Epithelial cell of esophagus (primary cell): ENCODE measurements around the gene DPH1.

Experiments used
- DNase-seq: peaks from one replicate; pipeline ENCODE4 v3.0.0; 2010; ENCODE audit warnings: low read depth
- H3K4me3 ChIP-seq: 2 replicates; pipeline ENCODE4 v1.5.1; 2011; ENCODE audit warnings: mild to moderate bottlenecking, low read length, control low read depth
- TF ChIP-seq, protein P1 (sequence below): IDR thresholded peaks from 2 replicates; pipeline ENCODE4 v1.5.1; 2011; ENCODE audit warnings: low read depth, mild to moderate bottlenecking, low read length, control low read depth, inconsistent platforms; ENCODE audit not compliant: insufficient read depth; ENCODE audit errors: missing control alignments

Gene DPH1

GRCh38 chr17:2059547-2060384 lies 29.8 kb downstream of the DPH1 start:
- TF ChIP-seq, protein P1, sequence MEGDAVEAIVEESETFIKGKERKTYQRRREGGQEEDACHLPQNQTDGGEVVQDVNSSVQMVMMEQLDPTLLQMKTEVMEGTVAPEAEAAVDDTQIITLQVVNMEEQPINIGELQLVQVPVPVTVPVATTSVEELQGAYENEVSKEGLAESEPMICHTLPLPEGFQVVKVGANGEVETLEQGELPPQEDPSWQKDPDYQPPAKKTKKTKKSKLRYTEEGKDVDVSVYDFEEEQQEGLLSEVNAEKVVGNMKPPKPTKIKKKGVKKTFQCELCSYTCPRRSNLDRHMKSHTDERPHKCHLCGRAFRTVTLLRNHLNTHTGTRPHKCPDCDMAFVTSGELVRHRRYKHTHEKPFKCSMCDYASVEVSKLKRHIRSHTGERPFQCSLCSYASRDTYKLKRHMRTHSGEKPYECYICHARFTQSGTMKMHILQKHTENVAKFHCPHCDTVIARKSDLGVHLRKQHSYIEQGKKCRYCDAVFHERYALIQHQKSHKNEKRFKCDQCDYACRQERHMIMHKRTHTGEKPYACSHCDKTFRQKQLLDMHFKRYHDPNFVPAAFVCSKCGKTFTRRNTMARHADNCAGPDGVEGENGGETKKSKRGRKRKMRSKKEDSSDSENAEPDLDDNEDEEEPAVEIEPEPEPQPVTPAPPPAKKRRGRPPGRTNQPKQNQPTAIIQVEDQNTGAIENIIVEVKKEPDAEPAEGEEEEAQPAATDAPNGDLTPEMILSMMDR, result no peak
- no peak overlapping the region for H3K4me3 ChIP-seq
- no peak for DNase-seq

- no peak for DNase-seq
- H3K4me3 ChIP-seq, result no peak overlapping the region
- TF ChIP-seq, protein P1, result no peak
Observed at GRCh38 chr17:2060385-2060658, 30.4 kb downstream of the DPH1 start.

GRCh38 chr17:2060681-2061440 lies 30.9 kb downstream of the DPH1 start:
- TF ChIP-seq, protein P1, result no peak
- DNase-seq, result no peak
- H3K4me3 ChIP-seq, result no peak overlapping the region

DNA sequence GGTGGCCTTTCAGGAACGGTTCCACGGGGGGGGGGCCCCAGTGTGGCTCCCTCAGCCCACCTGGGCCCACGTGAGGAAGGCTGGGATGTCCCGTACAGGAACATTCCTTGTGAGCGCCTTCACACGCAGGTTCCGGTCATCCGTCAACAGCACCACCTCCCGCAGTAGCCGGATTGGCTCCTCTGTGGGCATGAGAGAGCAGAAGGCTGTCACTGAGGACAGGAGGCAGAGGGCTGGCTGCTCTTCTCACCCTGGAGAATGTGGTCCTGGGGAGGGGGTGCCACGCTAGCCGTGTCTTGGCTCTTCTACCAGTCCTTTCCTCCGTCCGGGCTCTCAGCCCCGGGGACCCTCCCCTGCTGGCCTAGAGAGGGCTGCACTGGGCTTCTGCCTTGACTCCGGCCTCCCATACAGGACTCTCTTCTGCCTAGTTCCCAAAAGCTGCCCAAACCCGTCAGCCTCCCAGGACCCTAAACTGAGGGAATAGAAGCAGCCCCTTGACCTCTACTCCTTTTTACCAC lies 31.5 kb downstream of the DPH1 start:
- no peak for DNase-seq
- TF ChIP-seq, protein P1, result no peak
- H3K4me3 ChIP-seq, result no peak overlapping the region

GRCh38 chr17:2062571-2063183 lies 32.7 kb downstream of the DPH1 start:
- DNase-seq, result no peak
- TF ChIP-seq, protein P1, result no peak
- H3K4me3 ChIP-seq, result no peak overlapping the region

DNA sequence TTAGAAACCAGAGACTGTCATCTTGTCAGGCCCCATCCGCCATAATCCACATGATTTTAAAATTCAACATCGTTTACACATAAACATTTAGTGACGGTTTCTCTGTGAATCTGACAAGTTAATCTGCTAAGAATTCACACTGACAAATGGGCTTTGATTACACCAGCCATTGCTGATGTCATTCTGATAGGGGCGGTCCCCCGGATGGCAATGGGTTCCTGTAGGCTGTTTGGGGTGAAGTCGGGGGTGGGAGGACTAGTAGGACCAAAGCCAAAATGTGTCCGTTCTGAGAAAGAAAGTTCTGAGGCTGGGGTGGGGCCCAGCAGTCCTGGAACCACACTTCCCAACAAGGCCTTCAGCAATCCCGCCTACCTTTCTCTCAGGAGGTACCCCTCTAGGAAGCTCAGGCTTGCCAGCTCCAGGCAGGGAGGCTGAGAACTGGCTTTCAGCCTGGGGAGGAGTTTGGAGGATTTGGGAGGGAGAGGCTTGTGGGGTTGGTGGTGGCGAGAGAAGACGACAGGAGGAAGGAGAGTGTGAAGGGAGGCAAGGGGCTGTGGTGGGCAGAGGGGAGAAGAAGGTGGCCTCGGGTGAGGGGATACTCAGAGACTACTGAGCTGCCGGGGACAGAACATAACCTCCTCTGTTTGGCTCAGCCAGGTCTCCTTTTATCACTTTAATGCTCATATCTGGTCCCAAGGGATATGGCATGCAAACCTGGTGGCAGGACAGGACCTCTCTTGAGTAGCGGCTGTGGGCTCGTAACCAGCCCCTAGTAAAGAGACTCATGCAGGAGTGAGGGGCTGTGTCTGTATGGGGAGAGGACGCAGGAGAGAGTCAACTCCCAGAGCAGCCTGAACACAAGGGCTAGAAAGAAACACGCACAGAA lies 33.6 kb downstream of the DPH1 start:
- H3K4me3 ChIP-seq, result no peak overlapping the region
- no peak for DNase-seq
- TF ChIP-seq, protein P1, result no peak
